ENCODE measurements around the gene SLC1A6.
"Not testable (repeated sequence)": the region's sequence is repeated elsewhere in the genome, so short reads cannot be mapped to it uniquely, and the experiment has no call there.

The SLC1A6 gene

DNA sequence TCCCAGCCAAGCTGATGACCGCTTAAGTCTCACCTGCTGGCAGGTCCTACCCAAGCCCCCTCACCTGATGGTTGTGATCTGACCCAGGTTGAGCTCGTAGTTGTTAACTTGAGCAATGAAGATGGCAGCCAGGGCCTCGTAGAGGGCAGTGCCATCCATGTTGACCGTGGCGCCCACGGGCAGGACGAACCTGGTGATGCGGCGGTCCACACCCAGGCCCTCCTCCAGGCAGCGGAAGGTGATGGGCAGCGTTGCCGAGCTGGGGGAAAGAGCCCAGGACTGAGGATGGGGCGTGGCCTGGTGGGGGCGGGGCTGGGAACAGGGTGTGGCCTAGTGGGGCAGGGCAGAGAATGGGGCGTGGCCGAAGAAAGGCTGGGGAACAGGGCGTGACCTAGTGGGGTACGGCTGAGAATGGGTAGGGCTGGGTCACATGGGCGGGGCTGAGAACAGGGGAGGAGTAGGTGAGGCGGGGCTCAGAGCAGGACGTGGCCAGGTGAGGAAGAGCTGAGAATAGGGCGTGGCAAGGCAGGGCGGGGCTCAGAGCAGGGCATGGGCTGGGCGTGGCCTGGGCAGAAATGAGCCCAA is 25.5 kb downstream of the SLC1A6 start:
- no peak for DNase-seq

- no peak for DNase-seq
These were observed 26.9 kb downstream of the SLC1A6 start for GRCh38 chr19:14952767-14953166.

GRCh38 chr19:14950421-14950820 is 29.2 kb downstream of the SLC1A6 start:
- DNase-seq: no peak

DNA sequence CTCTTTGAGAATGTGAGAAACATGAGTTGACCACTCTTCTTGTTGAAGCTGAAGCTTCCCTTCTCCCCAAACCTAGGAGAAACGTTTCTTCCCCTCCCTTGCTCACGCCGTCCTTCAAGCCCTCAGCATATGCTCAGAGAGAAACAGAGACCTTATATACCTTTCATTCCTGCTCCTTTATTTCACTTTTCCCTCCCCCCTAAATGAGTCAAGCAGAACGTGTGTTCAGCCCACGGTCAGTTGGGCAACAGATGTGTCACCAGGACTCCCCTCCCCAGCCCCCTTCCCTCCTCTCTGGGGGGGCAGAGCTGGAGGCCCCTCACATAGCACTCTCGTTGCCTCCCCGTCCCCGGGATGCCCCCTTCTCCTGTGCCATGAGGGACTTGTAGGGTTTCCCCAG is 29.8 kb downstream of the SLC1A6 start:
- no peak for DNase-seq

DNA sequence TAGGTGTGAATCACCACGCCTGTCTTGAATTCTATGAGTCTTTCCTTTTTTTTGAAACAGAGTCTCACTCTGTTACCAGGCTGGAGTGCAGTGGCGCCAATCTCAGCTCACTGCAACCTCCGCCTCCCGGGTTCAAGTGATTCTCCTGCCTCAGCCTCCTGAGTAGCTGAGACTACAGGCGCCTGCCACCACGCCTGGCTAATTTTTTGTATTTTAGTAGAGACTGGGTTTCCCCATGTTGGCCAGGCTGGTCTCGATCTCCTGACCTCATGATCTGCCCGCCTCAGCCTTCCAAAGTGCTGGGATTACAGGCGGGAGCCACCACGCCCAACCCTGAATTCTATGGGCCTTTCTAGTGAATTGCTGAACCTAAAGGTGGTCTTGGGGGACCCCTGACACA is 30.3 kb downstream of the SLC1A6 start:
- DNase-seq: not testable (repeated sequence)

GRCh38 chr19:14944456-14944855 is 35.2 kb downstream of the SLC1A6 start:
- no peak for DNase-seq

DNA sequence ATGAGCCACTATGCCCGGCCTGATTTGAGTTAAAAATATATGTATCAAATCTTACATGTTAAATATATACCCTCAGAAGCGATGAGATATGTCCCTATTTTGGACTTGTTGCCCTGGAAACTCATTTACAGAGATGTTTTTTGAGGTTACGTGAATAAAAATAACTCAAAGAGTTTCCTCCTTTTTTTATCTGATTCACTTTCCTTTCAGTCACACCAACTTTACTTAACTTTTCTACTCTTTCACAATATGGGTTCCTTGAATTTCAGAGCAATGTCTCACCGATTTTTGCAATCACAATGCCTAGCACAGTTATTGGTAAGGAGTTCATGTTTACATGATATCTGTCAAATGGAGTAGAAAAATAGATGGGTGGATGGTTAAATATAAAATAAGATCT is 36.1 kb downstream of the SLC1A6 start:
- DNase-seq: no peak

GRCh38 chr19:14941189-14941588 is 38.5 kb downstream of the SLC1A6 start, which contains the start of gene OR7C2:
OR7C2 (plus strand) TSS chr19:14941489; CDS start chr19:14941489, 0 bp downstream.
- no peak for DNase-seq

GRCh38 chr19:14940266-14940665 is 39.4 kb downstream of the SLC1A6 start:
- no peak for DNase-seq

DNA sequence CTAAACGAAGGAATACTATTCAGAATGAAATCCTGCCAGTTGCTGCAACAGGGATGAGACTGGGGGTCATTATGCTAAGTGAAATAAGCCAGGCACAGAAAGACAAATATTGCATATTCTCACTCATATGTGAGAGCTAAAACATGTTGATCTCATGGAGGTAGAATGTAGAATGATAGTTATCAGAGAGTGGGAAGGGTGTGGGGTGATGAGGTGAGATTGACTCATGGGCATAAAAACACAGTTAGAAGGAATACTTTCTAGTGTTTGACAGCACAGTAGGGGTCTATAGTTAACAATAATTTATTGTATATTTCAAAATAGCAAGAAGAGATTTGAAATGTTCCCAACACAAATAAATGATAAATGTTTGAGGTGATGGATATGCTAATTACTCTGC is 46.2 kb downstream of the SLC1A6 start:
- no peak for DNase-seq

DNA sequence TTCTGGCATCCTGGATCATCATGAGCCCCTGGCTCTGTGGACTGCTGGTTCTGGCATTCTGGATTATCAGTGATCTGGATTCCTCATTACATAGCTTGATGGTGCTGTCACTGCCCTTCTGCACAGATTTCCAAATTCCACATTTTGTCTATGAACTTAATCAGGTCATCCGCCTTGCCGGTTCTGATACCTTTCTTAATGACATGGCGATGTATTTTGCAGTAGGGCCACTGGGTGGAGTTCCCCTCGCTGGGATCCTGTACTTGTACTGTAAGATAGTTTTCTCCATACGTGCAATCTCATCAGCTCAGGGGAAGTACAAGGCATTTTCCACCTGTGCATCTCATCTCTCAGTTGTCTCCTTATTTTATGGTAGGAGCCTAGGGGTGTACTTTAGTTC is 62.8 kb downstream of the SLC1A6 start:
- no peak for DNase-seq

DNA sequence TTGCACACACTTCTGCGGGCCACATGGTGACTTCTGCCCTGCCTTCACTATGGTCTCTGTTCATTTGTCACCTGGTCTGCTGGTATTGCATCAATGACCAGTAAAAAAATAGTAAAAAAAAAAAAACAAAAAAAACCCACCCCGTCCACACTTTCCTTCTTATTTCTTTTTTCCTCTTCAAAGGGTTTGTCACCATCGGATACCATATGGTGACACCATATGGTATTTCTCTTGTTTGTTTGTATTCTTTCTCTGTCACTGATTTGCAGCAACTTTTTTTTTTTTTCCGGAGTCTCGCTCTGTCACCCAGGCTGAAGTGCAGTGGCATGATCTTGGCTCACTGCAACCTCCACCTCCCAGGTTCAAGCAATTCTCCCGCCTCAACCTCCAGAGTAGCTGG is 64.5 kb downstream of the SLC1A6 start:
- DNase-seq: no peak

DNA sequence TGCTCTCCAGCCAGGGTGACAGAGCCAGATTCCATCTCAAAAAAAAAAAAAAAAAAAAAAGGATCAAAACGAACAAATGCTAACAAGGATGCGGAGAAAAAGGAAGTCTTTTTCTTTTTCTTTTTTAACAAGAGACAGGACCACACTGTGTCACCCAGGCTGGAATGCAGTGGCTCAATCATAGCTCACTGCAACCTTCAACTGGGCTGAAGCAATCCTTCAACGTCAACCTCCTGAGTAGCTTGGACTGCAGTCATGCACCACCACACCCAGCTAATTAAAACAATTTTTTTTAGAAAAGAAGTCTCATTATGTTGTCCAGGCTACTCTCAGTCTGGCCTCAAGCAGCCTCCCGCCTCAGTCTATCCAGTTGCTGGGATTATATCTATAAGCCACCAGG is 73.0 kb downstream of the SLC1A6 start:
- no peak for DNase-seq

DNA sequence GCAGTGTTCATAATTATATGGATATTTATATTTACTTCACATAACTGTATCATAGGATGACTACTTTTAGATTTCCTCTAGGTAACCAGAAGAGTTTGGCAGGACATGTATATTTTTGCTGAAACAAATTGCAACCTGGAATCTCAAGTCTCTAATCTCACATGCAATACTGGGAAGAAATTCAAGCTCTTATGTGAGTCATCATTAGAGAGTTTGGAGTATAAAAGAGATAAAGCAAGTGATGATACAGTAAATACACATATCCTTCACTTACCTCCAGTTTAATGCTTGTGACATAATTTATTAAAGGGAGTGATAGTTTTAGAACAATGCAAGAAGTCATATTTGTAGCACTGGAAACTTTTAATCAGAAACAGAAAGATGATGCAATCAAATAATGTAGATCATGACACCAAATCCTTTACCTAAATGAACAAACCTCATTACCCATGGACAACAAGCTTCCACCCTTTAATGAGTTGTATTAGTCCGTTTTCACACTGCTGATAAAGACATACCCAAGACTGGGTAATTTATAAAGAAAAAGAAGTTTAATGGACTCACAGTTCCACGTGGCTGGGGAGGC is 77.9 kb downstream of the SLC1A6 start:
- no peak for DNase-seq

Measured in retina (tissue), 1 donor.